Psoas muscle (tissue), 8 donors: ENCODE data around the gene ITSN1. TPM values are rescaled to one million over a fixed set of nuclear protein-coding genes. Genes with fewer than 3 reads are reported as not detected.
A peak's percentile ranks its signal among the peaks of the same experiment; 100 is the strongest.

ENCODE experiments used
- ATAC-seq, 4 donors: fragments of 200-7000 bp; cut with Tn5 transposase; one replicate each; pipeline ENCODE4 v1.9.1; 2020; ENCODE audit warnings: moderate library complexity in 3 of 4, mild to moderate bottlenecking in 2 of 4
- DNase-seq, 2 donors: peaks; one replicate each; pipeline ENCODE4 v3.0.0-alpha.2; 2020
- H3K27ac ChIP-seq: fragments of 200-600 bp; one replicate; pipeline ENCODE4 v1.8.0; 2022
- H3K27me3 ChIP-seq, 3 donors: fragments of 200-600 bp in 1 of 3; one replicate each; pipeline versions ENCODE4 v1.6.1 to v1.8.0; 2013 to 2022; ENCODE audit warnings: low read length in 2 of 3, mild to moderate bottlenecking in 2 of 3, moderate library complexity in 1 of 3; ENCODE audit not compliant: insufficient read depth in 3 of 3
- H3K36me3 ChIP-seq, 2 donors: fragments of 200-600 bp in 1 of 2; one replicate each; pipeline versions ENCODE4 v1.6.1 to v1.8.0; 2013 to 2022; ENCODE audit warnings: low read depth in 1 of 2, mild to moderate bottlenecking in 1 of 2, moderate library complexity in 1 of 2; ENCODE audit not compliant: insufficient read depth in 1 of 2
- H3K4me1 ChIP-seq: fragments of 200-600 bp; one replicate; pipeline ENCODE4 v1.8.0; 2022
- H3K4me3 ChIP-seq: fragments of 200-600 bp; one replicate; pipeline ENCODE4 v1.8.0; 2022; ENCODE audit warnings: mild to moderate bottlenecking
- H3K9me3 ChIP-seq: fragments of 200-600 bp; one replicate; pipeline ENCODE4 v1.8.0; 2022
- CTCF ChIP-seq: fragments of 200-600 bp; IDR thresholded peaks from one replicate; pipeline ENCODE4 v1.8.0; 2022; ENCODE audit warnings: antibody characterized with exemption
- WGBS, 3 donors: extraction: QIAGEN DNeasy Blood & Tissue Kit; methylation state at CpG; one replicate each; pipeline versions ENCODE4 v1.1.6 to v1.1.7; 2013; 5-methylcytosine and 5-hydroxymethylcytosine counted together
- intact Hi-C, 2 donors: fragments of 100-400 bp; cut with DNase I; formaldehyde crosslinking; loops; one replicate each; pipeline versions ENCODE4 v1.11.0 to v1.14.2; 2022
- polyA plus RNA-seq, 3 donors: library from polyadenylated mRNA; stranded (reverse); fragments of 200-250 nt; gene quantifications; one replicate each; pipeline ENCODE4 v1.2.3, GENCODE V29; 2013
- total RNA-seq, 4 donors: library from RNA; stranded (reverse); fragmentation: NEBNext Ultra II Directional in 2 of 4; extraction: Animal tissue kit (Norgen Biotek cat#: 25700) in 2 of 4; gene quantifications; one replicate each; pipeline versions ENCODE4 v1.2.1 to v1.2.4, GENCODE V29; 2021 to 2023
- donor health status: healthy with polysubstance abuse.
- donor health status: DM: no; HTN: no; CAD: no; lungs with moderate emphysema.
- donor health status: Bipolar disorder and iron deficiency.
- donor health status: healthy.
- donor health status: DM: yes; HTN: yes; CAD: no.
- donor health status: DM: no; HTN: no; CAD: no.
- donor health status: DM: no; HTN: no; CAD: no.
- donor health status: DM: yes; HTN: yes; CAD: no.

Gene ITSN1
- total and polyA plus RNA-seq, 7 donors: 9.3 to 43.8 (median 22.4) TPM

GRCh38 chr21:33945652-33946270 is 303.5 kb downstream of the ITSN1 start:
- Histone ChIP-seq H3K27me3 (no peaks in the 10 kb centered on the region), H3K9me3 (no peaks in the 10 kb centered on the region), H3K27ac (no peak overlapping the region), H3K36me3 (no peaks in the 10 kb centered on the region), H3K4me1 (peaks cover 13% of the 10 kb centered on the region), H3K4me3 (no peak overlapping the region)
- no peak for TF ChIP-seq CTCF
- DNase-seq (no peak), ATAC-seq (no peak)
- 92 to 100% (median 95%) methylated on average over 2 of the region's 2 CpGs for WGBS, 3 donors
- intact Hi-C loops: loop anchor here in 1 of 2 donors (10.0 kb wide), 1 partner anchor 129 kb away; the partner anchor contains the start of genes MRPS6 and SLC5A3

- Histone ChIP-seq H3K36me3 (no peaks in the 10 kb centered on the region), H3K27me3 (no peaks in the 10 kb centered on the region), H3K9me3 (no peaks in the 10 kb centered on the region), H3K4me1 (peaks cover 13% of the 10 kb centered on the region), H3K4me3 (peak overlapping the region; percentile 33), H3K27ac (peak overlapping the region; percentile 78)
- DNase-seq (peak; percentile 77 to 81), ATAC-seq (peak; percentile 91 to 97 (median 94))
- no peak for TF ChIP-seq CTCF
- 33 to 38% (median 34%) methylated on average over 9 of the region's 9 CpGs for WGBS, 3 donors
- intact Hi-C loops: loop anchor here in 1 of 2 donors (10.0 kb wide), 1 partner anchor 127 kb away; the partner anchor contains the start of genes MRPS6 and SLC5A3
Observed at GRCh38 chr21:33947451-33948095, 305.3 kb downstream of the ITSN1 start.

- DNase-seq: peak; percentile 57 to 67
- no peaks in the 10 kb centered on the region for H3K36me3 ChIP-seq
- peak; percentile 63 to 74 (median 68) for ATAC-seq
- H3K27me3 ChIP-seq: no peaks in the 10 kb centered on the region
- H3K27ac ChIP-seq: peak overlapping the region; percentile 78
- intact Hi-C loops: loop anchor here in 1 of 2 donors (10.0 kb wide), 1 partner anchor 126 kb away; the partner anchor contains the start of genes MRPS6 and SLC5A3
- no peak for TF ChIP-seq CTCF
- H3K9me3 ChIP-seq: no peaks in the 10 kb centered on the region
- peaks cover 13% of the 10 kb centered on the region for H3K4me1 ChIP-seq
- 42 to 52% (median 44%) methylated on average over 17 of the region's 17 CpGs for WGBS, 3 donors
- no peak overlapping the region for H3K4me3 ChIP-seq
Observed at GRCh38 chr21:33948096-33948950, 306.0 kb downstream of the ITSN1 start.

GRCh38 chr21:33948951-33949444 is 306.7 kb downstream of the ITSN1 start:
- no peak for TF ChIP-seq CTCF
- no peak for DNase-seq
- Histone ChIP-seq H3K36me3 (no peaks in the 10 kb centered on the region), H3K4me1 (peaks cover 13% of the 10 kb centered on the region), H3K4me3 (no peak overlapping the region), H3K27me3 (no peaks in the 10 kb centered on the region), H3K27ac (no peak overlapping the region), H3K9me3 (no peaks in the 10 kb centered on the region)
- 81 to 89% (median 84%) methylated on average over 9 of the region's 9 CpGs for WGBS, 3 donors
- intact Hi-C loops: loop anchor here in 1 of 2 donors (10.0 kb wide), 1 partner anchor 126 kb away; the partner anchor contains the start of genes MRPS6 and SLC5A3
- no peak for ATAC-seq

Other genes with a start within 250 kb of the ITSN1 start
- gene IFNGR2, start 239.1 kb upstream of the ITSN1 start, total RNA-seq: 10 to 100 TPM; 16.0 to 42.9 (median 31.3) TPM
- gene IFNGR2, start 239.1 kb upstream of the ITSN1 start, polyA plus RNA-seq: 10 to 100 TPM; 11.7 to 24.7 (median 22.2) TPM
- gene TMEM50B, start 162.5 kb upstream of the ITSN1 start, total RNA-seq: 10 to 100 TPM; 16.8 to 30.0 (median 20.7) TPM
- gene TMEM50B, start 162.5 kb upstream of the ITSN1 start, polyA plus RNA-seq: 10 to 100 TPM; 16.0 to 42.6 (median 23.6) TPM
- 1 to 10 TPM; 3.0 to 4.5 (median 3.3) TPM for gene DNAJC28, start 150.8 kb upstream of the ITSN1 start, total RNA-seq
- gene DNAJC28, start 150.8 kb upstream of the ITSN1 start, polyA plus RNA-seq: 1 to 10 TPM; 2.9 to 7.6 (median 2.9) TPM
- gene GART, start 100.4 kb upstream of the ITSN1 start, total RNA-seq: 10 to 100 TPM; 41.9 to 77.8 (median 53.5) TPM
- 10 to 100 TPM; 22.0 to 57.2 (median 40.8) TPM for gene GART, start 100.4 kb upstream of the ITSN1 start, polyA plus RNA-seq
- gene SON, start 99.5 kb upstream of the ITSN1 start, total RNA-seq: 100 to 1,000 TPM; 126 to 179 (median 142) TPM
- gene SON, start 99.5 kb upstream of the ITSN1 start, polyA plus RNA-seq: 10 to 100 TPM; 50.1 to 84.8 (median 75.5) TPM
- gene DONSON, start 53.8 kb upstream of the ITSN1 start, total RNA-seq: 1 to 10 TPM; 4.8 to 5.4 (median 5.2) TPM
- 10 to 100 TPM in 1 of 3 donors, 1 to 10 TPM in 2; 6.2 to 15.1 (median 8.4) TPM for gene DONSON, start 53.8 kb upstream of the ITSN1 start, polyA plus RNA-seq
- 10 to 100 TPM; 14.0 to 22.6 (median 18.8) TPM for gene CRYZL1, start 760 bp upstream of the ITSN1 start, total RNA-seq
- gene CRYZL1, start 760 bp upstream of the ITSN1 start, polyA plus RNA-seq: 10 to 100 TPM; 12.8 to 37.7 (median 15.7) TPM